A549 (cell line): ENCODE measurements around the gene GALNT16. TPM values are rescaled to one million over a fixed set of nuclear protein-coding genes. Genes with fewer than 3 reads are reported as not detected.
"Not testable (repeated sequence)": the region's sequence is repeated elsewhere in the genome, so short reads cannot be mapped to it uniquely, and the experiment has no call there.

Experiments used
- ATAC-seq, 2 experiments: fragments of 200-7000 bp in 1 of 2; fragments of >200 bp in 1 of 2; cut with Nextera tagmentation in 1 of 2; cut with Tn5 transposase in 1 of 2; 3 replicates each; pipeline versions ENCODE4 v1.8.0 to v1.9.1; 2018 to 2020; ENCODE audit warnings: mild to moderate bottlenecking in 1 of 2, moderate library complexity in 1 of 2
- CTCF ChIA-PET: fragments of 300-600 bp; sonication (Branson Sonifier 250); formaldehyde crosslinking; extraction: SDS; loops from one replicate; lab custom pipeline; 2021; ENCODE audit warnings: antibody characterized with exemption, inconsistent platforms; lab: Yijun Ruan, JAX
- POLR2A ChIA-PET: fragments of 350-600 bp; formaldehyde crosslinking; extraction: SDS; loops from one replicate; lab custom pipeline; 2021; ENCODE audit warnings: antibody characterized with exemption, inconsistent platforms; lab: Yijun Ruan, JAX
- DNase-seq, 2 experiments: peaks; one replicate each; pipeline versions ENCODE4 v3.0.0 to v3.0.0-alpha.2; 2011 to 2016; ENCODE audit warnings: low read depth in 1 of 2, low spot score in 1 of 2
- FAIRE-seq: peaks from 2 replicates; lab custom pipeline; 2011; peaks lifted over from hg19 to GRCh38; lab: Jason Lieb, UNC
- H3K27ac ChIP-seq, 2 experiments: fragments of >200 bp; sonication (Bioruptor Twin); formaldehyde crosslinking; 3 replicates each; pipeline ENCODE4 v1.5.1; 2016 to 2017
- H3K4me1 ChIP-seq: fragments of >200 bp; sonication (Bioruptor Twin); formaldehyde crosslinking; 3 replicates; pipeline ENCODE4 v1.6.1; 2016
- H3K4me2 ChIP-seq: fragments of >200 bp; sonication (Bioruptor Twin); formaldehyde crosslinking; 3 replicates; pipeline ENCODE4 v1.6.1; 2016
- H3K4me3 ChIP-seq: fragments of >200 bp; sonication (Bioruptor Twin); formaldehyde crosslinking; 3 replicates; pipeline ENCODE4 v1.5.1; 2016
- H3K9me3 ChIP-seq: fragments of >200 bp; sonication (Bioruptor Twin); formaldehyde crosslinking; 3 replicates; pipeline ENCODE4 v1.6.1; 2016
- CHD2 ChIP-seq: fragments of 150-350 bp; IDR thresholded peaks from 2 replicates; pipeline ENCODE4 v1.6.1; 2014; ENCODE audit warnings: low read length; ENCODE audit not compliant: partially characterized antibody
- CTCF ChIP-seq: fragments of >200 bp; sonication (Bioruptor Twin); formaldehyde crosslinking; IDR thresholded peaks from 3 replicates; pipeline ENCODE4 v1.5.1; 2016
- E2F6 ChIP-seq: IDR thresholded peaks from 2 replicates; pipeline ENCODE4 v1.6.1; 2012; ENCODE audit warnings: low read depth, borderline replicate concordance
- EP300 ChIP-seq, 2 experiments: fragments of >200 bp; sonication (Bioruptor Twin); formaldehyde crosslinking; IDR thresholded peaks; 2 replicates in 1 of 2; 3 replicates in 1 of 2; pipeline ENCODE4 v1.6.1; 2016 to 2017
- FOSL2 ChIP-seq, 2 experiments: fragments of 450-650 bp in 1 of 2; fragments of >200 bp in 1 of 2; sonication (Bioruptor Twin) in 1 of 2; formaldehyde crosslinking; IDR thresholded peaks; 2 replicates each; pipeline versions ENCODE4 v1.5.0 to v1.6.1; 2016 to 2020; ENCODE audit warnings: mild to moderate bottlenecking in 1 of 2, moderate library complexity in 1 of 2
- GATA3 ChIP-seq: IDR thresholded peaks from 2 replicates; pipeline ENCODE4 v1.6.1; 2012; ENCODE audit warnings: borderline replicate concordance
- HEYL ChIP-seq: fragments of 250-450 bp; sonication (Bioruptor Pico); IDR thresholded peaks from 2 replicates; pipeline ENCODE4 v1.8.0; 2021; ENCODE audit warnings: mild to moderate bottlenecking, moderate library complexity
- HOXB5 ChIP-seq: fragments of 250-450 bp; sonication (Bioruptor Pico); IDR thresholded peaks from 2 replicates; pipeline ENCODE4 v1.5.0; 2020; ENCODE audit warnings: mild to moderate bottlenecking, moderate library complexity
- KDM1A ChIP-seq: fragments of 200-600 bp; sonication (generic); IDR thresholded peaks from 2 replicates; pipeline ENCODE4 v1.6.1; 2016; ENCODE audit warnings: low read depth, mild to moderate bottlenecking
- MYC ChIP-seq: IDR thresholded peaks from 2 replicates; pipeline ENCODE4 v1.6.1; 2012; ENCODE audit warnings: mild to moderate bottlenecking, inconsistent platforms, low read length, improper control_type of control experiment, borderline replicate concordance
- RAD21 ChIP-seq, 2 experiments: fragments of >200 bp in 1 of 2; sonication (Bioruptor Twin) in 1 of 2; formaldehyde crosslinking in 1 of 2; IDR thresholded peaks in 1 of 2; conservative IDR thresholded peaks in 1 of 2; 2 replicates in 1 of 2; 3 replicates in 1 of 2; pipeline ENCODE4 v1.6.1; 2012 to 2018; ENCODE audit warnings: inconsistent platforms in 1 of 2
- RCOR1 ChIP-seq: fragments of 150-350 bp; IDR thresholded peaks from 2 replicates; pipeline ENCODE4 v1.6.1; 2014; ENCODE audit warnings: antibody characterized with exemption, low read length, low read depth
- REST ChIP-seq: fragments of 200-600 bp; sonication (generic); IDR thresholded peaks from 2 replicates; pipeline ENCODE4 v1.6.1; 2016; ENCODE audit warnings: antibody characterized with exemption, mild to moderate bottlenecking, moderate library complexity
- ZC3H11A ChIP-seq: fragments of 450-650 bp; IDR thresholded peaks from 2 replicates; pipeline ENCODE4 v1.6.1; 2014; ENCODE audit warnings: antibody characterized with exemption, mild to moderate bottlenecking
- ZFP36 ChIP-seq: fragments of 450-650 bp; IDR thresholded peaks from 2 replicates; pipeline ENCODE4 v1.6.1; 2014; ENCODE audit warnings: borderline replicate concordance; ENCODE audit not compliant: partially characterized antibody
- WGBS: methylation state at CpG from one replicate; pipeline ENCODE4 v1.1.6; 2017; ENCODE audit errors: missing lambda C conversion rate; 5-methylcytosine and 5-hydroxymethylcytosine counted together
- polyA minus RNA-seq: library from RNA; depleted of rRNA, polyadenylated mRNA; stranded (reverse); fragments of >200 nt; gene quantifications from 2 replicates; pipeline ENCODE4 v1.2.3, GENCODE V29; 2011; rRNA and poly(A)+ RNA removed
- polyA plus RNA-seq, 4 experiments: library from polyadenylated mRNA; depleted of rRNA in 3 of 4; stranded (reverse); fragments of >200 nt; fragmentation: RNase III in 1 of 4; extraction: RNeasy Plus Mini Kit Qiagen cat#74134 plus additional on column Dnase treatment in 1 of 4; gene quantifications; 2 replicates in 3 of 4; 3 replicates in 1 of 4; pipeline ENCODE4 v1.2.3, GENCODE V29; 2011 to 2017

GALNT16 gene
- 2.3 and 2.8 TPM in 2 replicates for polyA plus RNA-seq (2011; rRNA removed)
- polyA plus RNA-seq (2012; cell fraction: cytosol; rRNA removed) = 4.8 and 5.7 TPM in 2 replicates
- polyA plus RNA-seq (2012; cell fraction: nucleus; rRNA removed) = 12.0 and 12.7 TPM in 2 replicates
- polyA plus RNA-seq (2017; fragmentation: RNase III; extraction: RNeasy Plus Mini Kit Qiagen cat#74134 plus additional on column Dnase treatment) = 2.6 to 3.9 TPM (median 3.4 TPM) in 3 replicates
- 2.2 and 6.4 TPM in 2 replicates for polyA minus RNA-seq

DNA sequence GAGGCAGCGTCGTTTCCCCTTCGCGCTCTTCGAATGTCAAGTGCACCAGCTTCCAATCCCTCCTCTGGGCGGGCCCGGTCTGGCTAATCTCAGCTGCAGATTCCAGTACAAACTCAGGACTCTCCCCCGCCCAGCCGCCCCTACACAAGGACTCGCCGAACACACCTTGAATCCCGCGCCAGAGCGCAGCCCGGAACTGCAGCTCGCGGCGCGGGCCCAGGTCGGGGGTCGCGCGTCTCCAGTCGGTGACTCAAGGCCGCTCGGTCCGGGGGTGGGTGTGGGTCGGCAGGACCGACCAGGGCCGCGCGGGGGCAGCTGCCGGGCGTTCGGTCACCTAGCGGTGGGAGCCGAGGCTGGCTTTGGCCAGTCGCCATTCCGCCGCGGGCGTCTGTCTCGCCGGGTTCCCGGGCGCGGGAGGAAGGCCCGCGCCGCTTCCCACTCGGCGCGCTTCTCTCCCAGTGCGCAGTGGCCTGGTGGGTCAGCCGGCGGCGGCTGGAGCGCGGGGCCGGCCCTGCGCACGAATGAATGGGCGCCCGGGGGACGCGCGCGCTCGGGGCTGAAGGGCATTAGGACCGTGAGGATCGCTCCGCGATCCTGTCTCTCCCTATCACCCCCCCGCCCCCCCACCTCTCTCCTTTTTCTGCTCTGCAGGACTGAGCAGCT is at the start of gene GALNT16:
Gene GALNT16, plus strand, starts transcription at position 632 of the 663 bp plus-strand sequence. CDS start 133 bp downstream, outside the sequence.
- WGBS = 15% methylated on average over 37 of the region's 74 CpGs
- TF ChIP-seq GATA3 (no peak), CHD2 (no peak), REST (no peak), RCOR1 (no peak), KDM1A (no peak), EP300 (IDR thresholded peaks at IDR 0.05) (no peak), E2F6 (peak; percentile 46; the same call in 1 of the 2 replicates), ZFP36 (no peak), HOXB5 (CRISPR knock-in tag) (no peak), ZC3H11A (no peak), RAD21 (conservative IDR thresholded peaks at IDR 0.05 in 1 of 2, IDR thresholded peaks at IDR 0.05 in 1 of 2) (peak in 1 of 2 experiments; percentile 17; a peak in 1 of 5 replicates), CTCF (peak; percentile 25)
- Histone ChIP-seq H3K27ac (peak within 1 kb of the TSS; percentile 57 to 79), H3K4me3 (peak within 1 kb of the TSS; percentile 62), H3K4me2 (peak within 1 kb of the TSS; percentile 99), H3K9me3 (no peaks in the 10 kb centered on the region), H3K4me1 (peaks cover 3% of the 10 kb centered on the region; the same call in 1 of the 3 replicates)
- FAIRE-seq (no peak), DNase-seq (peak; percentile 56 to 63), ATAC-seq (peak; percentile 58 to 72)
- ChIA-PET CTCF (interaction anchor here (0.6 to 6.6 kb wide), 23 partner anchors 10 to 205 kb away, joined by 3 to 45 read pairs (median 5); no protein-coding TSS in a partner anchor), POLR2A (interaction anchor here (0.6 to 1.1 kb wide), 2 partner anchors 139 to 164 kb away, joined by 3 read pairs; partner anchors contain the start of genes ERH and SLC39A9)

- ChIA-PET POLR2A (no interaction called here), CTCF (no interaction called here)
- Histone ChIP-seq H3K4me2 (no peak overlapping the region), H3K4me1 (no peaks in the 10 kb centered on the region), H3K4me3 (no peak overlapping the region), H3K9me3 (no peaks in the 10 kb centered on the region), H3K27ac (no peak overlapping the region)
- no peak for FAIRE-seq
- WGBS = 63% methylated on average over 2 of the region's 2 CpGs
- TF ChIP-seq ZC3H11A = no peak
- TF ChIP-seq MYC = no peak
- TF ChIP-seq HEYL (CRISPR knock-in tag) = no peak
- TF ChIP-seq FOSL2 (IDR thresholded peaks at IDR 0.05) = no peak
- TF ChIP-seq FOSL2 (CRISPR knock-in tag; IDR thresholded peaks at IDR 0.05) = no peak
- TF ChIP-seq KDM1A = no peak
- peak in 1 of 2 experiments; percentile 12 for DNase-seq
- no peak for ATAC-seq
Measured at GRCh38 chr14:69214393-69214792, 45.6 kb upstream of the GALNT16 start.

- DNase-seq, H3K27ac ChIP-seq, H3K4me2 ChIP-seq, CTCF ChIA-PET, ATAC-seq, H3K4me1 ChIP-seq, H3K4me3 ChIP-seq, FAIRE-seq, POLR2A ChIA-PET, H3K9me3 ChIP-seq: not testable (repeated sequence)
- 94% methylated on average over 3 of the region's 3 CpGs for WGBS
Measured at GRCh38 chr14:69217663-69218062, 42.3 kb upstream of the GALNT16 start.
